Activated CD4-positive, alpha-beta T cell treated with anti-CD3 and anti-CD28 coated beads, Interleukin-2, amount 10 ng/mL, durations not matched to agents 24 days and 14 days (primary cell): ENCODE data around the gene MZB1. TPM values are rescaled to one million over a fixed set of nuclear protein-coding genes. Genes with fewer than 3 reads are reported as not detected.

Source experiments
- DNase-seq: peaks from one replicate; pipeline ENCODE4 v3.0.0; 2022
- H3K27ac Mint-ChIP-seq: one replicate; pipeline ENCODE4 v1.8.0; 2022; ENCODE audit warnings: mild to moderate bottlenecking, mixed read lengths
- H3K27me3 Mint-ChIP-seq: one replicate; pipeline ENCODE4 v1.8.0; 2022; ENCODE audit warnings: mixed read lengths
- H3K36me3 Mint-ChIP-seq: one replicate; pipeline ENCODE4 v1.8.0; 2022; ENCODE audit warnings: low read depth, mild to moderate bottlenecking, mixed read lengths
- H3K4me1 Mint-ChIP-seq: one replicate; pipeline ENCODE4 v1.8.0; 2021; ENCODE audit warnings: mixed read lengths
- H3K4me3 Mint-ChIP-seq: one replicate; pipeline ENCODE4 v1.8.0; 2022; ENCODE audit warnings: mild to moderate bottlenecking, moderate library complexity, mixed read lengths
- H3K9me3 Mint-ChIP-seq: one replicate; pipeline ENCODE4 v1.8.0; 2021; ENCODE audit warnings: mixed read lengths
- intact Hi-C: fragments of 100-400 bp; cut with micrococcal nuclease; formaldehyde crosslinking; loops from one replicate; pipeline ENCODE4 v1.15.1; 2023
- total RNA-seq: library from RNA; stranded (reverse); gene quantifications from 2 replicates; pipeline ENCODE4 v1.2.3, GENCODE V29; 2022

MZB1 gene
- total RNA-seq, 1 donor from 2014 or later = 29.1 TPM

GRCh38 chr5:139383275-139383992 is 6.3 kb downstream of the MZB1 start, which contains the start of gene SLC23A1:
Gene SLC23A1 (minus strand): TSS chr5:139383297. CDS start chr5:139383253, 44 bp downstream.
- Mint-ChIP-seq H3K36me3 (no peaks in the 10 kb centered on the region), H3K27me3 (no peaks in the 10 kb centered on the region), H3K4me1 (peaks cover 38% of the 10 kb centered on the region), H3K27ac (peak within 1 kb of the TSS; percentile 92), H3K9me3 (no peaks in the 10 kb centered on the region), H3K4me3 (no peak within 1 kb of the TSS)
- intact Hi-C loops = no loop called here
- DNase-seq = no peak

DNA sequence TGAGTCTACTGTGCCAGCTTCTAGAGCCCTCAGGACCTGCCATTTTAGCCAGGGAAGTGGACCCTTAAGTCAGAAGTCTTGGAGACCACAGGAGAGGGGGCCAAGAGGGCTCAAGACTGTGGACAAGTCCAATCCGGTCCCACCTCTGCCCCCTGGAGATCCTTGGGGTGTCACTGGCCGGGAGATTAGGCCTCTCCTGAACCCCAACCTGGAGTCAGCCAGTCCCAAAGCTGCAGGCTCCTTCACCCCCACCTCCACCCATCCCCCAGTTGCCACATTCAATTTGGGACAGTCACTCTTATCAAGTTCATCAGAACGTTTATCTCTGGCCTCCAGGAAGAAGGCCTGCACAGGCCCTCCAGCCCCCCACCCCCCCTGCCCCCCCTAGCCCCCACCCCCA is 6.9 kb downstream of the MZB1 start:
- Mint-ChIP-seq H3K4me3 (no peak overlapping the region), H3K36me3 (no peaks in the 10 kb centered on the region), H3K27me3 (no peaks in the 10 kb centered on the region), H3K27ac (no peak overlapping the region), H3K9me3 (no peaks in the 10 kb centered on the region), H3K4me1 (peaks cover 32% of the 10 kb centered on the region)
- no peak for DNase-seq
- intact Hi-C loops = no loop called here

- H3K4me3 Mint-ChIP-seq = no peak overlapping the region
- no peaks in the 10 kb centered on the region for H3K9me3 Mint-ChIP-seq
- intact Hi-C loops = no loop called here
- H3K4me1 Mint-ChIP-seq = peaks cover 35% of the 10 kb centered on the region
- H3K36me3 Mint-ChIP-seq = peaks cover 4% of the 10 kb centered on the region
- no peaks in the 10 kb centered on the region for H3K27me3 Mint-ChIP-seq
- no peak for DNase-seq
- no peak overlapping the region for H3K27ac Mint-ChIP-seq
Measured at GRCh38 chr5:139381837-139382761, 7.6 kb downstream of the MZB1 start.

DNA sequence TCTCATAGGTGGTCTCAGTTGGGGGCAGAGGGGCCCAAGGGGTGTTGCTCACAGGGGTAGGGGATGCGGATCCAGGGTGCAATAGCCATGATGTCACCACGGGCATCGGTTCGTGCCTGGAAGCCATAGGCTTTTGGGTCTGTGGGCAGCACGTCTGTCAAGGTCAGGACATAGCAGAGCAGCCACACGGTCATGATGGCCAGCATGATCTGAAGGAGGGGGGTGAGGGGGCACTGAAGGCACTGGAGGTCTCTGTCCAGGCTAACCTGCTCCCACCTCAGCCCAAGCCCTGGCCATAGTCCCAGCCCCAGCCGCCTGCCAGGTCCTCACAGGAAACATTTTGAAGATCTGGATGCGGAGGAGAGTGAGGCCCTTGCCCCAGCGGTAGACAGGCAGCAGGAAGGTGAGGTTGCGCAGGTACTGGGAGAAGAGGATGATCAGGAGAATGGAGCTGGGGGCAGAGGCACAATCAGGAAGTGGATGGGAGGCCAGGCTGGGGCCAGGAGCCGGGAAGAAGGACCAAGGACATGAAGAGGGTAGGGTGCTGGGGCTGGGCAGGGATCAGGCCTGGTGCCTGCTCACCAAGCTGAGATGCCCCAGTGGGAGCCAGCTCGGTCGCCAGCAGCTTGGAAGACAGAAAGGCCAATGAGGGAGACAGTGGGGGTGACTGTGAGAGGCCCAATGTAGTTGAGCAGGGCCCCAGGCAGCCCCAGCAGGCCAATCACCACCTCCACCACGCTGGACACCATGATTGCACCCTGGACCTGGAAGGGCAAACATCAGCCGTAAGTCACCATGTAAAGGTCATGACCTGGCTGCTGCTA is 9.9 kb downstream of the MZB1 start:
- DNase-seq = no peak
- Mint-ChIP-seq H3K27me3 (no peaks in the 10 kb centered on the region), H3K36me3 (peaks cover 5% of the 10 kb centered on the region), H3K4me1 (peaks cover 15% of the 10 kb centered on the region), H3K4me3 (no peak overlapping the region), H3K9me3 (no peaks in the 10 kb centered on the region), H3K27ac (no peak overlapping the region)
- intact Hi-C loops = no loop called here

DNA sequence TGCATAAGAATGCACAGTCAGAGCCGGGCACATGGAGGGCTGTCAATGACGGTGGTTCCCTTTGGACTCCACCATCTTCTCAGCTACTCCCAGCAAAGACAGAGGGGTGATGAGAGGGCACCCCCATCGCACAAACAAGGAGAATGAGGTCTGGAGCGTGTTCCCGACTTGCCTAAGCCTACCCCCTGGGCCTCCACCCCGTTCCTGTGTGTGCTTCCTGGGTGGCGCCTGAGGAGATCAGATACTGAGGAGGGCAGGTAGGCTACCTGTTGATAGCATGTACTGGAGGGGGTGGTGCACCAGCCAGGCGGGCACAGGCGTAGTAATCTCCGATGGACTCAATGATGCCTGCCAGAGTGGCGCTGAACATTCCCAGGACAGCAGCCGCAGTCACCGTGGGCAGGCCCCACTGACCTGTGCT is 10.8 kb downstream of the MZB1 start:
- Mint-ChIP-seq H3K9me3 (no peaks in the 10 kb centered on the region), H3K27me3 (no peaks in the 10 kb centered on the region), H3K4me3 (no peak overlapping the region), H3K36me3 (peaks cover 5% of the 10 kb centered on the region), H3K27ac (no peak overlapping the region), H3K4me1 (peaks cover 9% of the 10 kb centered on the region)
- intact Hi-C loops = no loop called here
- no peak for DNase-seq

DNA sequence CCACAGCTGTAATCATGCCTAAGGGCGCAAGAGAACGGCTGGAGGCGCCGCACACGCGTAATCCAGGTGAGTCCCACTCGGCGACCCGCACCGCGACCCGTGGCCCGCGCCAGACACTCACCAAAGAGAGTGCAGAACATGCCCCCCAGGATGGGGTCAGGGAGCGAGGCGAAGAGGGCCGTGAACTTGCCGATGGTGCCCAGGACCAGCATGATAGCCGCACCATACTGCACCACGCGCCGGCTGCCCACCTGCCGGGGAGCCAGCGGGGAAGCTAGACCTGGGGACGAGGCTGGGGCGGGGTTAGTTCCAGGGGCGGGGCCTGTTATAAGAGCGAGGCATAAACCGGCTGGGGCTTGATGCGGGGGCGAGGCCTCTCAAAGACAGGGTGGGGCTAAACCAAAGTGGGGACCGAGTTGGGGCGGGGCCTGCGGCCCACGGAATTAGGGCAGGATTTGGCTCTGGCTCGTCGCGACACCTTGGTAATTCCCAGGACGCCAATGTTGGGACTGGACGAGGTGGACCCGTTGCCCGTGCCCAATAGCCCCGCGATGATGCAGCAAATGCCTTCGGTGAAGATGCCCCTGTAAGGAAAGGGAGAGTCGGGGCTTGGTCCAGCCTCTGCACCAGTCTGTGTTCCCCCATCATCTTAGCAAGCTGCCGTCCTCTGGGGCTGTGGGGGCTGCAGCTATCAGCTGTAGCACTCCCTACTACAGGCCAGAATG is 11.4 kb downstream of the MZB1 start:
- intact Hi-C loops = no loop called here

GRCh38 chr5:139377226-139377625 is 12.5 kb downstream of the MZB1 start:
- intact Hi-C loops = no loop called here
- no peaks in the 10 kb centered on the region for H3K27me3 Mint-ChIP-seq
- H3K9me3 Mint-ChIP-seq = no peaks in the 10 kb centered on the region
- H3K36me3 Mint-ChIP-seq = peaks cover 16% of the 10 kb centered on the region
- H3K4me1 Mint-ChIP-seq = peaks cover 15% of the 10 kb centered on the region
- no peak overlapping the region for H3K4me3 Mint-ChIP-seq
- H3K27ac Mint-ChIP-seq = no peak overlapping the region
- DNase-seq = no peak

More for the DNA sequence above, 11.4 kb downstream of the MZB1 start:
- Mint-ChIP-seq H3K27me3 (no peaks in the 10 kb centered on the region), H3K9me3 (no peaks in the 10 kb centered on the region), H3K4me1 (peaks cover 14% of the 10 kb centered on the region), H3K36me3 (peaks cover 11% of the 10 kb centered on the region), H3K27ac (no peak overlapping the region), H3K4me3 (no peak overlapping the region)
- no peak for DNase-seq

- no peak overlapping the region for H3K4me3 Mint-ChIP-seq
- H3K36me3 Mint-ChIP-seq = peaks cover 22% of the 10 kb centered on the region
- no peaks in the 10 kb centered on the region for H3K9me3 Mint-ChIP-seq
- H3K27me3 Mint-ChIP-seq = no peaks in the 10 kb centered on the region
- H3K4me1 Mint-ChIP-seq = peaks cover 24% of the 10 kb centered on the region
- H3K27ac Mint-ChIP-seq = no peak overlapping the region
- intact Hi-C loops = no loop called here
- no peak for DNase-seq
Measured at GRCh38 chr5:139376364-139376763, 13.3 kb downstream of the MZB1 start.

GRCh38 chr5:139374909-139375308 is 14.8 kb downstream of the MZB1 start:
- Mint-ChIP-seq H3K4me1 (peaks cover 28% of the 10 kb centered on the region), H3K27me3 (no peaks in the 10 kb centered on the region), H3K36me3 (peaks cover 25% of the 10 kb centered on the region), H3K27ac (no peak overlapping the region), H3K9me3 (no peaks in the 10 kb centered on the region), H3K4me3 (no peak overlapping the region)
- DNase-seq = no peak
- intact Hi-C loops = no loop called here

- H3K4me1 Mint-ChIP-seq = peaks cover 21% of the 10 kb centered on the region
- intact Hi-C loops = loop anchor here (2.0 kb wide), 1 partner anchor 13 kb away; no protein-coding TSS in a partner anchor
- H3K27me3 Mint-ChIP-seq = no peaks in the 10 kb centered on the region
- H3K9me3 Mint-ChIP-seq = no peaks in the 10 kb centered on the region
- DNase-seq = no peak
- H3K4me3 Mint-ChIP-seq = peak overlapping the region; percentile 50
- H3K36me3 Mint-ChIP-seq = peaks cover 30% of the 10 kb centered on the region
- H3K27ac Mint-ChIP-seq = peak overlapping the region; percentile 70
Measured at GRCh38 chr5:139371482-139372435, 18.0 kb downstream of the MZB1 start.

- Mint-ChIP-seq H3K27me3 (no peaks in the 10 kb centered on the region), H3K9me3 (no peaks in the 10 kb centered on the region), H3K36me3 (peaks cover 49% of the 10 kb centered on the region), H3K27ac (no peak overlapping the region), H3K4me1 (peaks cover 22% of the 10 kb centered on the region), H3K4me3 (no peak overlapping the region)
- no peak for DNase-seq
- intact Hi-C loops = no loop called here
Measured at GRCh38 chr5:139369181-139369580, 20.5 kb downstream of the MZB1 start.

- Mint-ChIP-seq H3K27ac (peak overlapping the region; percentile 42), H3K36me3 (peaks cover 51% of the 10 kb centered on the region), H3K9me3 (no peaks in the 10 kb centered on the region), H3K4me3 (no peak overlapping the region), H3K4me1 (peaks cover 21% of the 10 kb centered on the region), H3K27me3 (no peaks in the 10 kb centered on the region)
- intact Hi-C loops = no loop called here
- DNase-seq = no peak
Measured at GRCh38 chr5:139368613-139369012, 21.1 kb downstream of the MZB1 start.
